H1 (cell line): Measurements from ENCODE around the gene TUBGCP6. TPM values are rescaled to one million over a fixed set of nuclear protein-coding genes. Genes with fewer than 3 reads are reported as not detected.

Experiments
- CTCF ChIA-PET: fragments of 300-600 bp; sonication (Branson Sonifier 250); formaldehyde crosslinking; loops from one replicate; lab custom pipeline; 2021; ENCODE audit not compliant: partially characterized antibody; lab: Charles Lee
- POLR2A ChIA-PET: fragments of 300-600 bp; sonication (Branson Sonifier 250); formaldehyde crosslinking; loops from one replicate; lab custom pipeline; 2021; ENCODE audit warnings: inconsistent platforms; ENCODE audit not compliant: partially characterized antibody; lab: Charles Lee
- DNase-seq, 2 experiments: peaks; one replicate each; pipeline versions ENCODE4 v3.0.0 to v3.0.0-alpha.2; 2010 to 2022; ENCODE audit warnings: low spot score in 2 of 2, low read depth in 1 of 2, mixed read lengths in 1 of 2
- FAIRE-seq: peaks from 2 replicates; lab custom pipeline; 2011; peaks lifted over from hg19 to GRCh38; lab: Jason Lieb, UNC
- H2AFZ ChIP-seq: 2 replicates; pipeline ENCODE4 v1.8.1; 2012; ENCODE audit warnings: low read length, inconsistent platforms
- H2AK5ac ChIP-seq: 2 replicates; pipeline ENCODE4 v1.6.1; 2013; ENCODE audit warnings: low read depth, low read length
- H2BK120ac ChIP-seq: replicated peaks from 2 replicates; pipeline ENCODE3; 2013; ENCODE audit warnings: low read depth, low read length, inconsistent platforms
- H2BK12ac ChIP-seq: 2 replicates; pipeline ENCODE4 v1.6.1; 2013; ENCODE audit warnings: low read depth, low read length
- H2BK15ac ChIP-seq: 2 replicates; pipeline ENCODE4 v1.6.1; 2013; ENCODE audit warnings: low read length
- H2BK20ac ChIP-seq: 2 replicates; pipeline ENCODE4 v1.6.1; 2013; ENCODE audit warnings: low read length
- H2BK5ac ChIP-seq: 2 replicates; pipeline ENCODE4 v1.6.1; 2013; ENCODE audit warnings: low read depth, low read length
- H3K14ac ChIP-seq: 2 replicates; pipeline ENCODE4 v1.6.1; 2013; ENCODE audit warnings: inconsistent platforms; ENCODE audit not compliant: insufficient read length
- H3K18ac ChIP-seq: 2 replicates; pipeline ENCODE4 v1.6.1; 2013; ENCODE audit warnings: low read length; ENCODE audit errors: extremely low read depth
- H3K23ac ChIP-seq: 2 replicates; pipeline ENCODE4 v1.6.1; 2013; ENCODE audit warnings: inconsistent platforms; ENCODE audit not compliant: insufficient read length
- H3K23me2 ChIP-seq: 2 replicates; pipeline ENCODE4 v1.6.1; 2013; ENCODE audit warnings: low read depth, low read length
- H3K27ac ChIP-seq: 2 replicates; pipeline ENCODE4 v1.6.1; 2011; ENCODE audit warnings: low read depth, low read length, inconsistent platforms
- H3K27me3 ChIP-seq, 4 experiments: replicated peaks in 1 of 4; 1 replicate in 1 of 4; 2 replicates in 3 of 4; pipeline versions ENCODE4 v1.6.1 to v1.8.1; 2011 to 2013; ENCODE audit warnings: low read length in 3 of 4, mild to moderate bottlenecking in 3 of 4, inconsistent platforms in 2 of 4, mixed read lengths in 2 of 4, moderate library complexity in 1 of 4; ENCODE audit not compliant: control insufficient read depth in 3 of 4, insufficient read depth in 3 of 4; ENCODE audit errors: extremely low read depth in 1 of 4
- H3K36me3 ChIP-seq, 4 experiments: 2 replicates each; pipeline versions ENCODE4 v1.6.1 to v1.8.1; 2011 to 2013; ENCODE audit warnings: mild to moderate bottlenecking in 4 of 4, low read length in 3 of 4, moderate library complexity in 2 of 4, control low read depth in 1 of 4, inconsistent platforms in 1 of 4; ENCODE audit not compliant: insufficient read depth in 4 of 4, control insufficient read depth in 2 of 4
- H3K4ac ChIP-seq: replicated peaks from 2 replicates; pipeline ENCODE3; 2013; ENCODE audit warnings: low read length, low read depth, mixed read lengths, inconsistent platforms; ENCODE audit not compliant: insufficient read length
- H3K4me1 ChIP-seq, 4 experiments: replicated peaks in 1 of 4; 1 replicate in 1 of 4; 2 replicates in 3 of 4; pipeline versions ENCODE4 v1.6.1 to v1.8.1; 2011 to 2013; ENCODE audit warnings: low read length in 3 of 4, inconsistent platforms in 2 of 4, mixed read lengths in 1 of 4; ENCODE audit not compliant: insufficient read depth in 4 of 4, control insufficient read depth in 3 of 4
- H3K4me2 ChIP-seq, 2 experiments: 2 replicates each; pipeline versions ENCODE4 v1.6.1 to v1.8.1; 2011 to 2013; ENCODE audit warnings: low read depth in 2 of 2, low read length in 2 of 2, control low read depth in 1 of 2, inconsistent platforms in 1 of 2, mild to moderate bottlenecking in 1 of 2; ENCODE audit not compliant: insufficient read depth in 1 of 2
- H3K4me3 ChIP-seq, 4 experiments: fragments of 200-600, 300-600 bp in 1 of 4; sonication (generic), shearing (Covaris generic), sonication (Bioruptor Twin) in 1 of 4; 2 replicates each; pipeline versions ENCODE4 v1.5.1 to v1.8.1; 2011 to 2016; ENCODE audit warnings: low read length in 4 of 4, low read depth in 3 of 4, control low read depth in 2 of 4, inconsistent platforms in 2 of 4, mild to moderate bottlenecking in 2 of 4, mixed read lengths in 1 of 4, moderate library complexity in 1 of 4; ENCODE audit not compliant: insufficient read depth in 2 of 4; ENCODE audit errors: extremely low read depth in 1 of 4
- H3K56ac ChIP-seq: replicated peaks from 2 replicates; pipeline ENCODE3; 2013; ENCODE audit warnings: low read depth, mild to moderate bottlenecking, mixed read lengths, low read length, inconsistent platforms; ENCODE audit not compliant: insufficient read length
- H3K79me1 ChIP-seq: 2 replicates; pipeline ENCODE4 v1.6.1; 2013; ENCODE audit warnings: low read depth, low read length, control low read depth
- H3K79me2 ChIP-seq, 2 experiments: 2 replicates each; pipeline versions ENCODE4 v1.6.1 to v1.8.1; 2012 to 2013; ENCODE audit warnings: low read length in 2 of 2, mild to moderate bottlenecking in 2 of 2, inconsistent platforms in 1 of 2; ENCODE audit not compliant: insufficient read depth in 2 of 2, control insufficient read depth in 1 of 2
- H3K9ac ChIP-seq, 4 experiments: replicated peaks in 1 of 4; 1 replicate in 1 of 4; 2 replicates in 3 of 4; pipeline versions ENCODE4 v1.6.1 to v1.8.1; 2011 to 2013; ENCODE audit warnings: low read depth in 3 of 4, low read length in 3 of 4, control low read depth in 2 of 4, mild to moderate bottlenecking in 2 of 4, moderate library complexity in 2 of 4, inconsistent platforms in 1 of 4; ENCODE audit errors: extremely low read depth in 1 of 4
- H3K9me3 ChIP-seq, 2 experiments: 2 replicates each; pipeline versions ENCODE4 v1.6.1 to v1.8.1; 2012 to 2013; ENCODE audit warnings: mild to moderate bottlenecking in 2 of 2, moderate library complexity in 2 of 2, control low read depth in 1 of 2, inconsistent platforms in 1 of 2, low read depth in 1 of 2, low read length in 1 of 2, mixed read lengths in 1 of 2; ENCODE audit not compliant: insufficient read depth in 2 of 2
- H4K20me1 ChIP-seq, 2 experiments: replicated peaks in 1 of 2; 2 replicates each; pipeline versions ENCODE3 to v1.8.1; 2011 to 2013; ENCODE audit warnings: inconsistent platforms in 2 of 2, low read length in 2 of 2, mild to moderate bottlenecking in 1 of 2; ENCODE audit not compliant: insufficient read depth in 2 of 2, control insufficient read depth in 1 of 2
- H4K5ac ChIP-seq: 2 replicates; pipeline ENCODE4 v1.6.1; 2013; ENCODE audit warnings: low read length, low read depth, mixed read lengths, inconsistent platforms; ENCODE audit not compliant: insufficient read length
- H4K8ac ChIP-seq: 2 replicates; pipeline ENCODE4 v1.8.0; 2013; ENCODE audit warnings: mild to moderate bottlenecking, moderate library complexity, low read length, inconsistent platforms; ENCODE audit not compliant: insufficient read depth; ENCODE audit errors: extremely low read depth
- H4K91ac ChIP-seq: replicated peaks from 2 replicates; pipeline ENCODE3; 2013; ENCODE audit warnings: low read length, mixed read lengths, inconsistent platforms; ENCODE audit not compliant: insufficient read length
- ASH2L ChIP-seq: fragments of 200-600, 300-600 bp; sonication (generic); IDR thresholded peaks from one replicate; pipeline ENCODE4 v1.7.1; 2017; ENCODE audit warnings: low read length
- HDAC2 ChIP-seq, 2 experiments: fragments of 300-600 bp in 1 of 2; sonication (generic) in 1 of 2; IDR thresholded peaks; 2 replicates each; pipeline ENCODE4 v1.6.1; 2011 to 2012; ENCODE audit warnings: low read depth in 2 of 2, low read length in 2 of 2, mild to moderate bottlenecking in 2 of 2, moderate library complexity in 2 of 2, borderline replicate concordance in 1 of 2, inconsistent platforms in 1 of 2
- KDM5A ChIP-seq: fragments of 200-600 bp; IDR thresholded peaks from 2 replicates; pipeline ENCODE4 v1.7.1; 2012; ENCODE audit warnings: mild to moderate bottlenecking, low read length, inconsistent platforms, mixed read lengths
- RAD21 ChIP-seq, 2 experiments: IDR thresholded peaks in 1 of 2; conservative IDR thresholded peaks in 1 of 2; 2 replicates each; pipeline ENCODE4 v1.6.1; 2011; ENCODE audit warnings: low read depth in 2 of 2, low read length in 2 of 2, improper control_type of control experiment in 1 of 2, inconsistent platforms in 1 of 2, mild to moderate bottlenecking in 1 of 2, moderate library complexity in 1 of 2
- RBBP5 ChIP-seq: IDR thresholded peaks from 2 replicates; pipeline ENCODE4 v1.7.1; 2012; ENCODE audit warnings: low read depth, mild to moderate bottlenecking, inconsistent platforms, low read length, moderate library complexity, borderline replicate concordance
- SAP30 ChIP-seq: fragments of 300-600 bp; sonication (generic); IDR thresholded peaks from 2 replicates; pipeline ENCODE4 v1.7.1; 2012; ENCODE audit warnings: low read length, moderate library complexity, mild to moderate bottlenecking, inconsistent platforms; ENCODE audit not compliant: insufficient read depth, insufficient replicate concordance
- SP1 ChIP-seq: IDR thresholded peaks from 2 replicates; pipeline ENCODE4 v1.6.1; 2011; ENCODE audit warnings: low read depth, low read length
- SP2 ChIP-seq: IDR thresholded peaks from 2 replicates; pipeline ENCODE4 v1.6.1; 2012; ENCODE audit warnings: mild to moderate bottlenecking, low read length, inconsistent platforms
- SP4 ChIP-seq: IDR thresholded peaks from 2 replicates; pipeline ENCODE4 v1.6.1; 2012; ENCODE audit warnings: low read length, inconsistent platforms
- WGBS, 2 experiments: shearing (Covaris generic) in 1 of 2; methylation state at CpG; one replicate each; pipeline versions ENCODE4 v1.1.6 to v1.1.7; 2013 to 2015; ENCODE audit warnings: low lambda C conversion rate in 2 of 2, mixed read lengths in 2 of 2, inconsistent platforms in 1 of 2, low coverage in 1 of 2, missing lambda C conversion rate in 1 of 2; ENCODE audit not compliant: insufficient replicate concordance in 2 of 2, insufficient coverage in 1 of 2, insufficient read length in 1 of 2; ENCODE audit errors: extremely low coverage in 1 of 2, missing lambda C conversion rate in 1 of 2; 5-methylcytosine and 5-hydroxymethylcytosine counted together
- polyA plus RNA-seq, 7 experiments: library from polyadenylated mRNA; depleted of rRNA in 3 of 7; stranded (reverse) in 5 of 7; unstranded in 2 of 7; fragments of >200 nt in 5 of 7; fragments of 200-250 nt in 2 of 7; gene quantifications; 1 replicate in 5 of 7; 2 replicates in 1 of 7; 4 replicates in 1 of 7; pipeline versions ENCODE4 v1.2.1 to v1.2.3, GENCODE V29; 2011 to 2013; ENCODE audit warnings: missing spikeins in 2 of 7, mixed read lengths in 2 of 7
- total RNA-seq: library from RNA; stranded (reverse); fragmentation: NEBNext Ultra II Directional; extraction: Animal tissue kit (Norgen Biotek cat#: 25700); gene quantifications from 2 replicates; pipeline ENCODE4 v1.2.1, GENCODE V29; 2021

The TUBGCP6 gene
- total and polyA plus RNA-seq, 2 of the 8 experiments (the other 6 are each of a cell fraction or from before 2014, with no cell fraction given), result 24.2 to 24.7 TPM

DNA sequence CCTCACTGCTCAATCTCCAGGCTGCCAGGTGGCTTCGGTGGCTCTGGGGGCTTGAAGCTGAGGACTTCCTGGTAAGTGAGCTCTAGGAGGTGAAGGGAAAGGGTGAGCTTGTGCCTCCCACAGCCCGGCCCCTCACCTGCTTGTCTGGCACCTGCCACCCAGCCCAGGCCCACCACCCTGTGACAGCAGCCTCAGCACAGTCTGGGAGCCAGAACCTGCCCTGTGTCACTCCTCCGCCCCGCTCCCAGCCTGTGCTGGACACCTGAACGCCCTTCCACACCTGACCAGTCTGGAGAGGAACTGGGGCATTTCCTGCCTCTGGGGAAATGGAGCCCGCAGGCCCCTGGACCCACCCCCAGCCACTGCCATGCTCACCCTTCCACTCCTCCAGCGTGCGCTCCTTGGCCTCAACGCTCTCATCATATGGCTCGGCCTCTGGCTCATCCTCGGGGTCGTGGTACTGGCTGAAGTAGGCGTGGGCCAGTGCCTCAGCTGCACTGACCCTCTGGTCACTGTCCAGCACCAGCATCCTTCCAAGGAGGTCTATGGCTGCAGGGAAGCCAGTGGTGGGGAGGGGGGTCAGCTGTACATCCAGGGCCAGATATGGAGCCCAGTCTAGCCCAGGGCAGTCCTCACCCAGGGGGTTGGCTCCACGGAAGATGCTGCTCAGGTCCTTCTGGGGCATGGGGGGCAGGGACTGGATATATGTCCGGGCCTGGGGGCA, 20.3 kb upstream of the TUBGCP6 start:
- no peak overlapping the region for H2AK5ac ChIP-seq
- FAIRE-seq (no peak), DNase-seq (no peak)
- TF ChIP-seq RAD21 (IDR thresholded peaks at IDR 0.05 in 1 of 2, conservative IDR thresholded peaks at IDR 0.05 in 1 of 2; ENCODE audit: low read depth in 2 of 2, low read length in 2 of 2) (no peak), SP2 (no peak), SP4 (no peak), RBBP5 (no peak), SP1 (no peak), ASH2L (no peak), SAP30 (no peak), KDM5A (no peak), HDAC2 (IDR thresholded peaks at IDR 0.05; ENCODE audit: borderline replicate concordance in 1 of 2, low read depth in 2 of 2, low read length in 2 of 2) (no peak)
- H4K91ac ChIP-seq, result no peak overlapping the region
- no peak overlapping the region for H2AFZ ChIP-seq
- H3K9me3 ChIP-seq, result peaks cover 0 to 10% of the 10 kb centered on the region in 2 experiments; a peak in 1 of 4 replicates
- H3K4me3 ChIP-seq, result no peak overlapping the region
- no peaks in the 10 kb centered on the region for H3K36me3 ChIP-seq
- H3K79me2 ChIP-seq, result no peaks in the 10 kb centered on the region
- H2BK5ac ChIP-seq, result no peak overlapping the region
- no peak overlapping the region for H2BK15ac ChIP-seq
- no peak overlapping the region for H3K4ac ChIP-seq
- H3K27ac ChIP-seq, result no peak overlapping the region
- no peak overlapping the region for H4K5ac ChIP-seq
- ChIA-PET CTCF (interaction anchor here (1.1 to 4.7 kb wide), 6 partner anchors 13 to 77 kb away, joined by 4 to 30 read pairs (median 6); partner anchors contain the start of gene HDAC10), POLR2A (no interaction called here)
- no peak overlapping the region for H4K8ac ChIP-seq
- 96% methylated on average over 13 of the region's 15 CpGs; no CpG with 5 or more reads in 1 of the 2 experiments for WGBS, 2 experiments
- no peak overlapping the region for H3K23ac ChIP-seq
- no peak overlapping the region for H3K9ac ChIP-seq
- no peak overlapping the region for H2BK20ac ChIP-seq
- peaks cover 0 to 20% (median 13%) of the 10 kb centered on the region in 4 experiments; a peak in 6 of 7 replicates for H3K4me1 ChIP-seq
- H2BK120ac ChIP-seq, result no peak overlapping the region
- no peak overlapping the region for H3K14ac ChIP-seq
- H3K27me3 ChIP-seq, result peaks cover 20 to 54% (median 44%) of the 10 kb centered on the region in 4 experiments; a peak in 6 of 7 replicates
- H3K79me1 ChIP-seq, result no peaks in the 10 kb centered on the region
- no peak overlapping the region for H3K56ac ChIP-seq
- peaks cover 7% of the 10 kb centered on the region; the same call in 1 of the 2 replicates for H3K23me2 ChIP-seq
- H3K4me2 ChIP-seq, result no peak overlapping the region
- H4K20me1 ChIP-seq, result peaks cover 1 to 2% of the 10 kb centered on the region in 2 experiments
- H2BK12ac ChIP-seq, result no peak overlapping the region
- H3K18ac ChIP-seq, result no peak overlapping the region
